ENCODE measurements around the gene CACNA1C.

CACNA1C gene
- 3.2 reads per million, percentile 12 among the genes with 10 or more reads in this experiment for total RNA-seq

DNA sequence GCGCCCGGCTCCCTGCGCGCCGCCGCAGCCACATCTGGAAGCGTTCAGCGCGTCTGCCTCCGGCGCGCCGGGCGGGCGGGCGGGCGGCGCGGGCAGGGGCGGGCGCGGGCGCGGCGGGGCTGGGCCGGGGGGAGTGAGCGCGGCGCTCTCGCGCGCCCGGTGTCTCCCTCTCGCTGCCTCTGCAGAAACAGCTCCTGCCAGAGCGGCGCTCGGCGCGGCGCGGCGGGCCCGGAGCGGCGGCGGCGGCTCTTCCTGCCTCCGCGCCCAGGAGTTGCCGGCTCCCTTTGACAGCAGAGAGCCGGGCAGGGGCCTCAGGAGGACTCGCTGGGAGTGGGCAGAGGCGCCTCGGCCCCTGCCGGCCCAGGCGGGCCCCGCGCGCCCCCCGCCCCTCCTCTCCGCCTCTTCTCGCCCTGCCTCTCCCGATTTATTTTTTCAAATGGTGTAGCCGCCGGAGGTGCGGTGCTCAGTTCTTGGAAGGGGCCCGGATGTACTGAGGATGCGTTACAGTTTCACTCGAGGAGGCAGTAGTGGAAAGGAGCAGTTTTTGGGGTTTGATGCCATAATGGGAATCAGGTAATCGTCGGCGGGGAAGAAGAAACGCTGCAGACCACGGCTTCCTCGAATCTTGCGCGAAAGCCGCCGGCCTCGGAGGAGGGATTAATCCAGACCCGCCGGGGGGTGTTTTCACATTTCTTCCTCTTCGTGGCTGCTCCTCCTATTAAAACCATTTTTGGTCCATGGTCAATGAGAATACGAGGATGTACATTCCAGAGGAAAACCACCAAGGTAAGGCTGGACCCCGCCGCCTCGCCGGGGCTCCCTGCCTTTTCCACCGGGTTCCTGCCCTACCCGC is at the start of gene CACNA1C:
CACNA1C (plus strand) TSS at position 162 of the 853 bp plus-strand sequence; CDS start at position 738, 576 bp downstream.
- DNase-seq, result no peak

GRCh38 chr12:2003676-2004112 is 49.1 kb upstream of the CACNA1C start:
- peak; percentile 8 for DNase-seq

GRCh38 chr12:2004113-2004929 is 48.5 kb upstream of the CACNA1C start, which contains the start of gene DCP1B:
Gene DCP1B (minus strand): TSS chr12:2004457. CDS start chr12:2004431, 26 bp downstream.
- DNase-seq, result peak; percentile 84

DNA sequence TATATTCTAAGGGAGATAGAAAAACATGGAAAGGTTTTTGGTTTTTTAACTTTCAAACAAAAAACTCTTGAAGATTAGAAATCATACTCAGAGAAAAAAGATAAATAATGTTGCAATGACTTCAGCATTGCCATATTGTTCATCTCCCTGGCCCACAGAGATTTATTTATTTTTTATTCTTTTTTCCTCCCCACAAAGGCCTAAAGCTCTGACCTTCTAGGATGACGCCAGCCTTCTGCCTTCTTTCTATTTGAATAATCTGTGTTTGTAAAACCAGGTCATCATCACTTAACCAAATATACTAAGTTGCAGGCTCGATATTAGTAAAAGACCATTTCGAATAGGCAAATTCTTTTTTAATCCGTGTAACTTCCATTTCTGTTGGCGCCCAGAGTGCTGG is 44.1 kb upstream of the CACNA1C start:
- no peak for DNase-seq

DNA sequence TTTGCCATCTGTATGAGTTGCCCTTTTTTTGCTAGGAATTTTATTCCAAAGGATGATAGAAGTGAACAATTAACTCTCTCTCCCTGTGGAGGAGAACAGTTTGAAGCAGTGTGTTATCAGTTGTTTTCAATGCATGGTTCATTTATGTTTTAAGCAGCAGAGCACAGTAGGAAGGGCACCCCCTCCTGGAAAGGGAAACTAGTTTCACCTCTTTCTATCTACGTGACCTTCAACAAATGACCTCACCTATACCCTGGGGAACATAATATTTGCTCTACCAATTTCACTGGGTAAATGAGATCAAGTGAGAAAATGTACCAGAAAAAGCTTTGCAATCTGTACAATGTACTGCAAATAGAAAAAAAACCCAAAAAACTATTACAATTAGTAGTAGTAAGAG is 43.2 kb upstream of the CACNA1C start:
- DNase-seq, result no peak

- DNase-seq, result no peak
Observed at GRCh38 chr12:2011643-2012607, 40.9 kb upstream of the CACNA1C start.

GRCh38 chr12:2013086-2013485 is 39.7 kb upstream of the CACNA1C start:
- DNase-seq, result no peak

- DNase-seq, result no peak
Observed at GRCh38 chr12:2013527-2014223, 39.1 kb upstream of the CACNA1C start.

DNA sequence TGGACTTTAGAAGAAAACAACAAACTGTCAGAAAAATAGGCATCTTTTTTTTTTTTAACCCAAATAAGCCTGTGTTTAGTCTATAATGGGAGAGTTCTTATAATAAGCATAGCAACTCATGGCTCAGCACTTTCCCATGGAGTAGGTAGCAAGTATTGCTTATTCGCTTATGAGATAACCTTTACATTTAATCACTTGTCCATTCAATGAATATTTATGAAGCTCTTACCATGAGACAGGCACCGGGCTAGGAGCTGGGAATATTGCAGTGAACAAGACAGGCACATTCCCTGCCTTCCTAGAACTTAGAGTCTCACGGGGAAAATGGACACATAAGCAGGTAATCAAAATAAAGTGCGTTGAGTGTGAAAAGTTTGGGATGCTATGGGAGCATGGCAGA is 38.6 kb upstream of the CACNA1C start:
- no peak for DNase-seq

DNA sequence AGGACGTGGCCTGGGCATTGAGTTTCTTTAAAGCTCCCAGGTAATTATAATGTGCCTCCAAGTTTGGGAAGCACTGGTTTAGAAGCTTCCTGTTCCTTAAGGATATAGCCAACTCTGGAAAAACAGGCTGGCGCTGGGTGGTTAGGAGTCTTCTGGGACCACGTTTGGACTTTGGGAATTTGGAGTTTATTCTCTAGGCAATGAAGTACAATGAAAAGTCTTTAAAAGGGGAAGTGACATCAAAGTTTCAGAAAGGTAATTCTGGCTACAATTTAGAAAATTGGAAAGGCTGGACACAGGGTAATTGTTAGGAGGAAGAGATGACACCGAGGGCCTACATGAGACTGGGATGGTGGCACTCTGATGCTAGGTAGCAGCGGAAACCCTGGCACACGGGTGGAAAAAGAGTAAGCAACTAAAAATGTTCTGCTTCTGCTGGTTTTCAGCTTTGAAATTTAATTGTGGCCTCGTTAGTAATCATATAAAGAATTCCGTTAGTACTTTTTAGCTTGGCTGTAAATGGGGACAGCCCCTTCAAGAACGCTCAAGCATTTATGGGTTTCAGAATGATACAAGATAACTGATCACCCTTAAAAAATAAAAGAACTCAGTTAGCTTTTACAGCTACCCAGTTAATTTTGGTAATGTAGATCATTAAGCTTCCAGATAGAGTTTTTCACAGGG is 35.8 kb upstream of the CACNA1C start:
- DNase-seq, result no peak

GRCh38 chr12:2017546-2018337 is 35.0 kb upstream of the CACNA1C start:
- no peak for DNase-seq

DNA sequence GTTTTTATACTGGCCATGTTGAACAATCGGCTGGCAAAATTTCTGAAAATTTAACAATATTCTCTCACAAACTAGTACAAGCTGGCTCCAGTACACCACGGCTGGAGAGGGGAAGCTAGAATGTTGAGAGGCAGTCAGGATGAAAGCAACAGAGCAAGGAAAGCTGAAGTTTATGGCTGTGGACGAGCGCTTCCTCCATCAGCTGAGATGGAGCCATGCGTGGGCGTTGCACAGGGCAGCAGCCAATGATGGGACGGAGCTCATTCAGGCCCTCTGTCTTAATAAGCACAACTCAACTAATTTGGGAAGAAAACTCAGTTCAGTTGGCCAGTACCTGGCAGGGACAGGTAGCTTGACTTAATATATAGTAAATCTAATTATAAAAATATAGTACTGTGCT is 34.4 kb upstream of the CACNA1C start:
- no peak for DNase-seq

DNA sequence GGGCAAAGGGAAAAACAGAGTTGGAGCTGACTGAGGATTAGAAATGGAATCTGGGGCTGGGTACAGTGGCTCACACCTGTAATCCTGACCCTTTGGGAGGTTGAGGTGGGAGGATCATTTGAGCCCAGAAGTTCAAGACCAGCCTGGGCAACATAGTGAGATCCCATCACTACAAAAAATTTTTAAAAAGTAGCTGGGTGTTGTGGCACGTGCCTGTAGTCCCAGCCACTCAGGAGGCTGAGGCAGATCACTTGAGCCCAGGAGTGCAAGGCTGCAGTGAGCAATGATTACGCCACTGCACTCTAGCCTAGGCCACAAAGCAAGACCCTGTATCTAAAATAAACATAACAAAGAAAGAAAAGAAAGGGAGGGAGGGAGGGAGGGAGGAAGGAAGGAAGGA is 33.7 kb upstream of the CACNA1C start:
- DNase-seq, result no peak

DNA sequence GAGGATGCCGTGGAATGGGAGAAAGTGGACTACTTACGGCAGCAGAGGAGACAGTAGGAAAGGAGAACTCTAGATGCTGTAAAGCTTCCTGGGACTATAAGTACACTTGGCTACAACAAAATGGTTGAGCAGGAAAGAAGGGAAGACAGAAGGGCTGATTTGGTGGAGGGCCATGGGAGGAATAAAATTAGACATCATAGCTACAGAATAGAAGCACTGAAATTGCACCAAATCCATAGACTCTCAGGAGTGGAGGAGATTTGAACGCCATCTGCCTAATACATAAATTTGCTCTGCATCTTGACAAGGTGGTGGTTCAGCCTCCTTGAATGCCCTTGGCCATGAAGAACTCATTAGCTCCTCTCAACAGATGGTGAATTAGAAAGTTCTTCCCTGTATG is 32.3 kb upstream of the CACNA1C start:
- DNase-seq, result no peak

GRCh38 chr12:2023365-2023764 is 29.4 kb upstream of the CACNA1C start:
- no peak for DNase-seq

DNA sequence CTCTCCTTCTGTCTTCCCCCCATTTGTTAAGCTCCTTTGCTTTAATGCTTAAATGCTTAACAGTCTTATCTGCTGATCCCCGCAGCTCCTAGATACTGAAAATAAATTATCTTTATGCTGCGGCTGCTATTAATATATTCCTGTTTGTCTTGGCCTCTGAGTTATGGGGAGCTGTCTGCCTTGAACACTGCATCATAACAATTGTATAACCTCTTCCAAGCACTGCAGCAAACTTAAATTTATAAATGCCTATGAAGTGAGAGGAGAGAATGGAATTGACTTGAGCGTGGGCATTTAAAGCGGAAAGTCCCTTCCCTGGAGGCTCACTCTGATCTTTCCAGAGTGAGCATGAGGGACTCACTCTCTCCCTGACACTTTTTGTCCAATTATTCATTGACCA is 25.4 kb upstream of the CACNA1C start:
- no peak for DNase-seq

GRCh38 chr12:2029851-2030250 is 22.9 kb upstream of the CACNA1C start:
- no peak for DNase-seq

DNA sequence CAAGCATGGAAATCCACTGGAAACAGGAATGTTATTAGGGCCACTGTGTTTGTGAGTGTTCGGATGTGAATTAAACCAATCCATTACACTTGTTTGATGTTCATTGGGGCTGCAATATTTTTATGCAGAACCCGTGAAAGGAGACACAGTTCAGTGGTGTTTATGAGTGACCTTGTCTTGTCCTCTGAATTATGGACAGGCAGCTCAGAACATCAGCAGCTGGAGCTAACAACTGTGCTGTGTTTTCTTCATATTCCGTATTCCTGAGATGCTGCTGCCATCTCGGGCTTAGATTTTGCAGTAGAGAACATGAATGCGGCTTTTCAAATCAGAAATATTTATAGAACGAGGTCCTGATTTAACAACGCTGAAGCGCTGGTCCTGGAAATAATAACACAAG is 20.3 kb upstream of the CACNA1C start:
- no peak for DNase-seq

GRCh38 chr12:2034633-2035430 is 18.0 kb upstream of the CACNA1C start:
- peak; percentile 75 for DNase-seq
